GM19025 (cell line): Measurements from ENCODE around the gene SCN9A.
"Not testable (repeated sequence)": the region's sequence is repeated elsewhere in the genome, so short reads cannot be mapped to it uniquely, and the experiment has no call there.

Experiments used
- ATAC-seq: cut with Tn5 transposase; IDR thresholded peaks from one replicate; pipeline ENCODE4 v1.9.1; 2021; ENCODE audit warnings: mild to moderate bottlenecking, low read depth, moderate library complexity; ENCODE audit not compliant: unreplicated experiment

Gene SCN9A

DNA sequence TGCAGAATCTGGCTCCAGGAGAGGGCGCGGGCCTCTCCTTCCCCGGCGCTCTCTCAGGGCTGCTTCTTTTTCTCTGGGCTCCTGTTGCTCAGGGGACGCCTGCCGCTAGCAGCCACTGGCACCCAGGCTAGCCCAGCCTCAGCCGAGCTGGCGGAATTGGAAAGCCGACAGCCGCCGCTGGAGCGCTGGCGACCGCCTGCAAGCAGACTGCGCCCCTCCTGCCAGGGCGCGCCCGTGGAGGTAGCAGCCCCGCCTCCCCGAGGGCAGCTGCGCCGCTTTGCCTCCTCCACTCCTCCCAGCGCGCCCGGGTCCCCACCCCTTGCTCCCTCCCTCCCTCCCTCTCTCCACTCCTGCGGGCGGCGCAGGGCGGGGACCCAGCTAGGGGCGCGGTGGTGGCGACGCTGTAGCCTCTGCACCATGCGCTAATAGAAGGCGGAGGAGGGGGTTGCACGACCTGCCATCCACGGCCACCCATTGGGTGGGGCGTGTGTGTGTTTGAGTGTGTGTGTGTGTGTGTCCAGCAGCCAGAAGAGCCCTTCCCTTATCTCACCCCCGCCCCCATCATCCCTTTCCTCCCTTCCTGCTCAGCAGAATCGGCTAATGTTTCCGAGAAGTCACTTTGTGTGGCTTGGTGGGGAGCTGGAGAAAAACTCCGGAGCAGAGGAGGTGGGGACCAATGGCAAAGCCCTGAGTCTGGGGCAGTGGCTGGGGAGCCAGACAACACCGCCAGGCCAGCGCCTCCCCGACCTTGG lies at the start of gene SCN9A:
Gene SCN9A (minus strand): TSS at position 209 of the 752 bp plus-strand sequence. CDS start 64,188 bp downstream, outside the sequence.
- ATAC-seq, result no peak

DNA sequence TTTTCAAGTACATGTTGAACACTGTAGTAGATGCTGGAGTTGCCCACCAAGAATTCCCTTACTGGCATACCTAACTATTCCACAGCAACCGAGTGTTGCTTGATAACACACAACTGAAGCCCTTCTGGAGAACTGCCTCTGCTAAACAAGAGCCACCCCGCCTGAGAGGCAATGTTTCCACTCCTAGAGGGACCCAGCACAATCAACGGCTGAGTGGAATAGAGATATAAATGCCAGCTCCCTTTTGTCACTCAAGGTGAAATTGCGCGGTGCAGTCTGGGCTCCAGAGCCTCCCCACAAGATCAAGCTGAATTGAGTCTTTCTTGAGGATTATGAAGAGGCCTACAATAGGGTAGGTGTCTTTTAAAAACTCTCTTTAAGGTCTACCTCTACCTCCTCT lies 49.1 kb upstream of the SCN9A start:
- no peak for ATAC-seq

DNA sequence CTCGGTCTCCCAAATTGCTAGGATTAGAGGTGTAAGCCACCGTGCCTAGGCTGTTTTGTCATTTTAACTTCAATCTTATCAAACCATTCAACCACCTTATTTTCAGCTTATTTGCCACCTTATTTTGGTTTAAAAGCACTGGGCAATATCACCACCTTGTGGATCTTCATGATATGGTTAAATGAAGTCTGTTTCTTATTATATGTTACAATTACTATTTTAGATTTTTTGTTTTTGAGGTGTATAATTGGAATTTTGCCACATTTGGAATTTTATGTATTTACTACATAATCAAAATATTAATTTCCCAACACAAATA lies 43.8 kb upstream of the SCN9A start:
- ATAC-seq, result no peak

DNA sequence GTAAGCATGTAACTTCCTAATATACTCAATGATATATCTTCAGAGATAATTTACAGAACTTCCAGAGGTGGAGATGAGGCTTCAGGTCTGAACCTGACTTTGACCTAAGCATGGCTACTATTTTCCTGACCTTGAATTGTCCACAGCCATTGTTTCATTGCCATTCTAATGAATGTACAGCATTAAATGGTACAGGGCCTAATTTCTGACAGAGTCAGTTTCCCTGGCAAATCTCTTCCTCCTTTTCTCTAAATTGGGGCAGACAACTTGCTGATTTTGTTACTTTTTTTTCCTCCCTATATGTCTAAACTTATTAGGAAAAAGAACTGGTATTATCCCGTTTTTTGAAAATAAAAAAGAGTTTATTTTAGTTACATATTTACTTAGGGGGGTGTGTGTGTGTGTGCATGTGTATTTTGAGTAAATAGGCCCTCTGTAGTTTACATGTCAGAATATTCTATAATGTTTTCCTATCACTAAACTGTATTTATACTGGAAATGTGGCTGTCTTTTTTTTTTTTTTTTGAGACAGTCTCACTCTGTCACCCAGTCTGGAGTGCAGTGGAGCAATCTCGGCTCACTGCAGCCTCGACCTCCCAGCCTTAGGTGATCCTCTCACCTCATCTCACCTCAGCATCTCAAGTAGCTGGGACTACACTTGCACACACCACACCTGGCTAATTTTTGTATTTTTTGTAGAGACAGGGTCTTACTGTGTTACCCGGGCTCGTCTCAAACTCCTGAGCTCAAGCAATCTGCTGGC lies 43.3 kb upstream of the SCN9A start:
- no peak for ATAC-seq

DNA sequence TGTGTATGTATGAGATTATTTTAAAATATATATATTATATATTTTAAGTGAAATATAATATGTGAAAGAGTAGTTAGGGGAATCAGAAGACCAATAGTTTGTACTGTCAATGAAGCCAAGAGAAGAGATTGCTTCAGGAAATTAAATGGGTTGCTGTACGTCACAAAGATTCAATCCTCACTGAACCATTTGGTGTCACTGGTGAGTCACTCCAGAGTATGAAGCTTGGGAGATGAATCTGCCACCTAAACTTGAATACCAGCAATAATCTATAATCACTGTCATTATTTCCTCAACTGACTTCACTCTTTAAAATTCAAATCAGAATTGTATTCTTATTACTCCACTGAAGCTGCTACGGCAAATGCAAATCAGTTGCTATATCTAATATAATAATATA lies 41.9 kb upstream of the SCN9A start:
- no peak for ATAC-seq

DNA sequence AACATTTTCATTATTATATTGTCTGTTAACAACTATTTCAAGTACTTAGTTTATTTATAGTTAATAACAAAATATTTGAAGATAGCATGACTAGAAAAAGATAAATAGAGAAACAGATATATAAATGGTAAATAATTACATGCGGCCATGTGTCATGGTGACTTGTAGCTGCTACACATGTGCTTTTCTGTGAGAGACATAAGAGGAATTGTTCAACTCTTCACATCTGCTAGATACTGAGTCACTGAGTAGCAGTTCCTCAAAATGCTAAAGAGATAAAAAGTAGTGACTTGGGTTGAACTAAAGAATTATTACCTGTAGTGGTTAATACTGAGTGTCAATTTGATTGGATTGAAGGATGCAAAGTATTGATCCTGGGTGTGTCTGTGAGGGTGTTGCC lies 37.5 kb upstream of the SCN9A start:
- ATAC-seq, result no peak

DNA sequence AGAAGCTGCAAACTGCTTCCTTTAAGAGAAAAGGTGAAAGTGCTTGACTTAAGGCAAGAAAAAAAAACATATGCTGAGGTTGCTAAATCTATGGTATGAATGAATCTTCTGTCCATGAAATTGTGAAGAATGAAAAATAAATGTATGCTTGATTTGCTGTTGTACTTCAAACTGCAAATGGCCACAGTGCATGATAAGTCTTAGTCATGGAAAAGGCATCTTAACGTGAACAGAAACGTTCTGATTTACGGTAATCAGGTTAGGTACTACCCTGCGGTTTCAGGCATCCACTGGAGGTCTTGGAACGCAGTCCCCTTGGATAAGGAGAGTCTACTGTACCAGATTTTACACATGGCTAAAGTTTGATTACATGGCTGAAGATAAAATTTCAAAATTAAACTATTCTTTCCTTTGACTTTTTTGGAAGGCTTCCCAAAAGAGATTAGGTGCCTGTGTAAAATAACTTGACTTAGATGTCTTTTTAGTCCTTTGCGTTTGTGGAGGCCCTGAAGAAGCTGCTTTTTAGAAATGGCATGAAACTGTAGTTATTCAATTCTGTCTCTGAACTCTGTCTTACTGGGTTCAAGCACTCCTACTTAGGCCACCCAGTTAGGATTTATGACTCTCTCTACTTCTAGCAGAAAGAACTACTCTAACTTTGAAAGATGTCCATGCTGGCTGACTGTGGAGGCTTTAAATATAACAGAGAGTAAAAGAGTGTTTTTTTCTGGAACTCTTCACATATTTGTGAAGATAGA lies 35.9 kb upstream of the SCN9A start:
- ATAC-seq, result no peak

DNA sequence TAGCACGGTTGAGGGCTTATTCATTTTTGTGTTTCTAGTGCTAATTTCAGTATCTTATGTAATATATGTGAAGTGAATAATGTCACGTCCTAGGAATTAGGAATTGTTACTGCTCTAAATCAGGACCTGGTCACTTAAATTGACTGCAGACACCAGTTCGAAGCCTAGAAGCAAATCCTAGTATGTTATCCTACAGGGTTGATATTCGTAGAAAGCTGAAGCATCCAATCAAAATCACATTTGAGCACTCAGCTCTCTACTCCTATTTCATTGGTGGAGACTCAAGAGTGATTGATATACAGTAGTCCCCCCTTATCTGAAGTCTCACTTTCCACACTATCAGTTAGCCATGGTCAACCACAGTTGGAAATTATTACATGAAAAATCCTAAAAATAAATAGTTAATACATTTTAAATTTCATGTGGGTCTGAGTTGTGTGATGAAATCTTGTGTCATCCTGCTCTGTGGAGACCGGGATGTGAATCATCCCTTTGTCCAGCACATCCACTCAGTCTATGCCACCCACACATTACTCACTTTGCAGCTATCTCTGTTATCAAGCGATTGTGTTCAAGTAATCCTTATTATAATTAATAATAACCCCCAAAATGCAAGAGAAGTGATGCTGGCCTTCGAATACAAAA lies 35.2 kb upstream of the SCN9A start:
- no peak for ATAC-seq

DNA sequence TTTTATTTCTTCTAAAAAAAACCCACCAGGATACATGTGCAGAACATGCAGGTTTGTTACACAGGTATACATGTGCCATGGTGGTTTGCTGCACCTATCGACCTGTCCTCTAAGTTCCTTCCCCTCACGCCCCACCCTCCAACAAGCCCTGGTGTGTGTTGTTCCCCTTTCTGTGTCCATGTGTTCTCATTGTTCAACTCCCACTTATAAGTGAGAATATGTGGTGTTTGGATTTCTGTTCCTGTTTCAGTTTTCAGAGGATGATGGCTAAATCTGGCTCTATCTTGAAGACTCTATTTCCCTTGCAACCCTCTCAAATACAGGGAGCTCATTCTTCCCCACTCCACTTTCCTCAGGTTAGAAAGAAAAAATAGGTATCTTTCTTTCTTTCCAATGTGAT lies 32.0 kb upstream of the SCN9A start:
- ATAC-seq, result not testable (repeated sequence)

DNA sequence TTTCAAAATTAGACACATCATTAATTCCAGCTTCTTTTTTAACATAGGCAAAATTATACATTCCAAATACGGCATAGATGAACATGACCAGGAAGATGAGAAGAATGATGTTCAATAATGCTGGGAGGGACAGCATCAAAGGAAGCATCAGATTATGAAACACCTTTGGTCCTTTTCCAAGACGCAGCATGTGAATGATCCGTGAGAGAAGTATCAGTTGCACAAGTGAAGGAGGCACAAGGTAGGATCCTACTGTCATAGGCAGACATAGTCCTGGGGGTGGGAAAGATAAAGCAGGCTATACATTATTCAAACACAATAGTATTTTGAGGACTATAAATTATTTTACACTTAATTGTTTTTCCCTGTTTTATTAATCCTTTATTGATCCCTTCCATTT lies 30.6 kb upstream of the SCN9A start:
- no peak for ATAC-seq

DNA sequence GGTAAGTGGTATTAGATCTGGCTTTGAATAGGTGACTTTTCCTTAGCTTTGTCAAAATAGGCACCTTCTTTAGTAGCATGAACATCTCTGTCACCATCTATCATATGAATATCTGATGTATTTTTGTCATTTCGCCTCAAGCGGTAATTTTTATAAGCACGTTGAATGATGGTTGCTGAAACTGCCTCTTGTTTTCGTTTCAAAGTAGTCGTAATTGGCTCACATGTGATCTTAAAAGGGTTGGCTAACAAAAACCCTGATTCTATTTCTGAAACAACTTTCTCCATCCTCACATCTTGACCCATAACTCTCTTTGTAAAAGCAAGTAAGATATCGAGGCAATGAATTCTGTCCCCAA lies 29.8 kb upstream of the SCN9A start:
- ATAC-seq, result no peak

DNA sequence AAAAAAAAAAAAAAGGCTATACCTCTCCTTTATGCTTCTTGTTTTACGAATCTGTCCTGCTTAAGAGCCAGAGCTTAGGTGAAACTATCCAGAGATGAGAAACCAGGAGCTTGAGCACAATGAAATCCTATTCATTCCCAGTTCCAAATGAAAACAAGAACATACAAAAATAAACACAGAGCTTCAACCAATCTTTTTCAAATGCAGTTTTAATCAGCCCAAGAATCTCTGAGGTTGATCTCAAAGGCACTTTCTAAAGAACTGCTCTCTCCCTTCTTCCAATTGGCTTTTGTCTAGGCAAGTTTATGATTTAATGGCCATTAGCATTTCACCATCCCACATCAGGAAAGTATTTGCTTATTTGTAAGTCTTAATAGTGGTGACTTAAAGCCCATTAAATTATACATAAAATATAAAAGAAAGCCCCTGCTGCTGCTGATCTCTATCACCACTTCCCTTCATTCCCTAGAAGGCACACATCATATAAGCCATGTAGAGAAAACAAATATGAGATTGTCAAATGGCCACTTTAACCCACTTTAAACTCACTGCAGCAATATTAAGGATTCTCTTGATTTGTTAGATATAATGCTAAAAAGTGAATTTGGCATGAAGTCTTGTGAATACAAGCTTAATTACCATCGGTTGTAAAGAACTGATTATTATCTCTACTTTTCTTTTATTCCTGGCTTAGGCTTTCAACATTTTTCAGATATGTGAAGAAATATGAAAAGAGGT lies 29.3 kb upstream of the SCN9A start:
- no peak for ATAC-seq

DNA sequence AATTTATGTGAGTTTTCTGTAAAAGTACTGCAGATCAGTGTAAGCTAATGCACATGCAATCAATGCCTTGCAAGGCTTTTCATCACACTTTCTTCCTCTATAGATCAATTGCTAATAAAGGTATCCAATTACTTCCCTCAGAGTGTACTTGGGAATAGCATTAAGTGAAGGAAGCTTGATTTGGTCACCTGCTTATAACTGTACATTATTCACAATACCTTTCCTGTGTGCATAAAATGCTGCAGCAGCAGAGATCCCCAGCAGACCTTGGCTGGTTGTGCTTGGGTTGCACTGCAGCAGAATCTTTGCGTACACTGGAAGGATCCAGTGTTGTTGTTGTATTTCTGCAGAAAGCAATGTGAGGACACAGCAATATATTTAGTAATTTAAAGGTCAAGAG lies 18.5 kb upstream of the SCN9A start:
- ATAC-seq, result no peak

DNA sequence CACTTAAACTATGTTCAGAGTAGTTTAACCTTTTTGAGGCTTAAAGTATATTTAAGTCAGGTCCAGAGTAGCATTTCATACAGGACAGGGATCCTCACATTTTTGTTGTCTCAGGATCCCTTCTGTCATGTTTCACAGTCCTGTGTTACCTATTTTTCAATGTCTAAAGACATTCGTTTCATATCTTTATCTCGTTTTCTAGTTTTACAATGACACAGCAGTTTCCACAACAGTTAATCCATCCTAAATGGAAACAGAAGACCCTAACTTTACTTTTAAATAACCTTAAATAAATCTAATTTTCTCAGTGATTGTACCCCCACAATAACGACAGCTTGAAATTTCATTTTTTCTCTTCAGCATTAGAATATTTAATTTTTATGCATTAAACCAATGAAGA lies 17.3 kb upstream of the SCN9A start:
- no peak for ATAC-seq

DNA sequence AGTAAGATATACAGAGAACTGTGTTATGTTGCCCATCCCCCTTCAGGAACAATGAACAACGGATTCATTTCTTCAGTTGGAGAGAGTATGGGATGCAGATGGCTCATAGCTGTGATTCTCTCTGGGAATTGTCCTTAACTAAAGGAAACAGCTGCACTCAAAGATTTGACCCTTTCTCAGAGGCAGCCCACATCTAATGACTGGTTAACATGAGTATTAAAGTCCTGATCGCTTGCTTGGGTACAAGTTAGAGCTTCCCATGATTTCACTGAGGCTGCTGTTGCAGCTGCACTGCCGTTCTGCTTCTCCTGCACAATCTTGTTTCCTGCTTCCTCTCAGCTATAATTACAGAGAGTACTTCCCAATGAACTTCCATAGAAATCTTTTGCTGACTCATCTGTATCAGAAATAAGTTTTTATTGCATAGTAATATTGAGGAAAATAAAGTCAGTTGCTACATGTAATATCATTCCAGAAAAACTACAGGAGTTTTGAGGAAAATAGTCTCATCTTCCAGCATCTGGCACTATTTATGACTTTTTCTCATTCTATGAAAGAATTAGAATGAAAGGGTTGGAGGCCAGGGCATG lies 12.8 kb upstream of the SCN9A start:
- no peak for ATAC-seq

DNA sequence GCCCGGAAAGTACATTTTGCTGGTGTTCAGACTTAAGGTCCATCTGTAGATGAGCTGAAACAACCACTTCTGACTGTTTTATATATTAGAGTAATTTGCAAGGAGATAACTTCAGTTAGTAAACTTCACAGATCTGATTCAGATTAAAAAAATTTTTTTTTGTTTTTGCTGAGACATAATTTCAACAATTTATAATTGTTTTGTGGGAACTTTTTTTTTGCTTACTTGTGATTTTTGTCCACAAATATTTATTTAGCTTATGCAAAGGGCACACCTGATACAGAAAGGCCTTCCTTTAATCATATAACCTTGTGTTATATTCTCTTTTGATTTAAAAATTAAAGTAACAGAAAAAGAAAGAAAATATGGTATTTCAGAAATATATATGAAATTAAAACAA lies 9.6 kb upstream of the SCN9A start:
- ATAC-seq, result no peak

DNA sequence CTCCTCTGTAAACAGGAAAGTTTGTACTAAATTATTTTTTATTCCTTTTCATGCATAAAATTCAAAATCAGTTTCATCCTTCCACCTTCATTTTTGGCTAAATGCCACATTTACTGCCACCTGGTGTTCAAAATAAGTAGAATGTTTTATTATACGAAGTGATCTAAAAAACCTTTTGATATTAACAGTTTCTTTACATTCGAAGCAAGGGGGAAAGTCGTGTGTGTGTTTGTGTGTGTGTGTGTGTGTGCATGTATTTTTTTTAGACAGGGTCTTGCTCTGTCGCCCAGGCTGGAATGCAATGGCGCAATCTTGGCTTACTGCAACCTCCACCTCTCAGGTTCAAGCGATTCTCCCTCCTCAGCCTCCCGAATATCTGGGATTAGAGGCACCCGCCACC lies 9.0 kb upstream of the SCN9A start:
- no peak for ATAC-seq

DNA sequence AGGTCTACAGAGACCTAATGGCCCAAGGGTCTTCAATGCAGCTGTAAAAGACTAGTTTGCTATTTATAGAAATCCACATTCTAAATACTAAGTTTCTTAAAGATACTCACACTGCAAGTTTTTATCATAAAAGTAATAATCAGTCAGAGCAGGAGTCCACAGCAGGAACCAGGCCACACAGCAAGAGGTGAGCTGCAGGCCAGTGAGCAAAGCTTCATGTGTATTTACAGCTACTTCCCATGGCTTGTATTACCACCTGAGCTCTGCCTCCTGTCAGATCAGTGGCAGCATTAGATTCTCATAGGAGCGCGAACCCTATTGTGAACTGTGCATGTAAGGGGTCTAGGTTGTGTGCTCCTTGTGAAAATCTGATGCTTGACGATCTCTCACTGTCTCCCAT lies 6.7 kb upstream of the SCN9A start:
- no peak for ATAC-seq

DNA sequence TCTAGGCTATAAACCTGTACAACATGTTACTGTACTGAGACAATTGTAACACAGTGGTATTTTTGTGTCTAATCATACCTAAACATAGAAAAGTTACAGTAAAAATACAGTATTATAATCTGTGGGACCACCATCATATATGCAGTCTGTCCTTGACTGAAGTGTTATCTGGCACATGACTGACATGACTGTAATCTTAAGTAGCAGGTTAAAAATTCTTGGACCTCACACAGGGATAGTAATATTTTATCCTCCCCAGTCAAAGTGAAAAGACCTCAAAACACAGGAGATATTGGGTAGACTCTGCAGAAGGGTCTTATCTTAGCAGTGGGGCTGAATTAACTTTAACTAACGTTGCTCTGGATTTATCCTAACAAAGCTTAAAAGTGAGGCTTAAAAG lies 4.9 kb upstream of the SCN9A start:
- ATAC-seq, result no peak

DNA sequence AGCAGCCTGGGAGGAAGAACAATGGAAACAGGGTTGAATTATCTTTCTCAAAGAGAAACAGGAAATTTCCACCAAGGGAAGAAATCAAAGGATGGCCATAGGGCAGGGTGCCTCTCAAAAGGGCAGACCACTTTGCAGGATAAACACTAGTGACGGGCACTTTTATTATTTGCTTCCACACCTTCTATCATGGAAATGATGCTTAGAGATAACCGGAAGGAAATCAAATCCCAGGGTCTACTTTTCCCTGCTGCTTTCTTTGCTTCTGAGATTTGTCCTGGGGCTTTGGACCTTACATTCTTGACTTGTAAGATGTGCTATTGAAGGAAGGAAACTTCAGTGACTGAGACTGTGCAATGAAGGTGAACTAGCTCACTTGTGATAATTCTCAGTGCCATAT lies 1.1 kb upstream of the SCN9A start:
- no peak for ATAC-seq
